Adipose tissue (tissue), 3 donors: ENCODE results near the gene PTPRT. TPM values are rescaled to one million over a fixed set of nuclear protein-coding genes. Genes with fewer than 3 reads are reported as not detected.

Experiments used
- H3K27ac ChIP-seq: one replicate; pipeline ENCODE4 v1.5.1; 2013; ENCODE audit warnings: low read depth, low read length
- WGBS, 3 donors: extraction: QIAGEN DNeasy Blood & Tissue Kit; methylation state at CpG; one replicate each; pipeline ENCODE4 v1.1.7; 2013; 5-methylcytosine and 5-hydroxymethylcytosine counted together
- polyA plus RNA-seq, 3 donors: library from polyadenylated mRNA; stranded (reverse); fragments of 200-250 nt; gene quantifications; one replicate each; pipeline ENCODE4 v1.2.3, GENCODE V29; 2013
- donor health status: healthy with polysubstance abuse.
- donor health status: Bipolar disorder and iron deficiency.
- donor health status: healthy.

Gene PTPRT
- polyA plus RNA-seq, 3 donors, result 0.04 to 0.30 (median 0.11) TPM

DNA sequence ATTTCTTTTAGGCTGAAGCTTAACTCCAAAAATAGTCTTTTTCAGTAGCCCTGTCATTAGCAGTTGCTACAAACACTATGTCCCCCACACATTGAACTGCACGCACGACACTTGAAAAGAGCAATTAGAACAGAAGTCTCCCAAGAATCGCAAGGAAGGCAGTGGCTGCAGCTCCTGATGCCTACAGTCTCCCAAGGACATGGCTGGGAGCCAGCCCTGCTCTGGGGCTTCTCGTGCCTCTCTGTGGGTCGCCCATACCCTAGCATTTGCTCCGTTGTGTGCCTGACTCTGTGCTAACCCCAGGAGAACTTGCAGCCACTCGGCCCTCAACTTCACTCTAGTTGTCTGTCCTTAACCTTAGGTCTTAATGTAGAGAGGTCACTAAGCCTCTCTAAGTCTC lies 454.2 kb downstream of the PTPRT start:
- WGBS, 3 donors, result 64 to 77% (median 75%) methylated on average over 7 of the region's 7 CpGs
- no peak overlapping the region for H3K27ac ChIP-seq

- WGBS, 3 donors, result 59 to 66% (median 60%) methylated on average over 5 of the region's 5 CpGs
- H3K27ac ChIP-seq, result no peak overlapping the region
These were observed 454.9 kb downstream of the PTPRT start for GRCh38 chr20:42734660-42735368.

- WGBS, 3 donors, result 40 to 62% (median 55%) methylated on average over 2 of the region's 2 CpGs
These were observed 467.8 kb downstream of the PTPRT start for GRCh38 chr20:42721923-42722322.

DNA sequence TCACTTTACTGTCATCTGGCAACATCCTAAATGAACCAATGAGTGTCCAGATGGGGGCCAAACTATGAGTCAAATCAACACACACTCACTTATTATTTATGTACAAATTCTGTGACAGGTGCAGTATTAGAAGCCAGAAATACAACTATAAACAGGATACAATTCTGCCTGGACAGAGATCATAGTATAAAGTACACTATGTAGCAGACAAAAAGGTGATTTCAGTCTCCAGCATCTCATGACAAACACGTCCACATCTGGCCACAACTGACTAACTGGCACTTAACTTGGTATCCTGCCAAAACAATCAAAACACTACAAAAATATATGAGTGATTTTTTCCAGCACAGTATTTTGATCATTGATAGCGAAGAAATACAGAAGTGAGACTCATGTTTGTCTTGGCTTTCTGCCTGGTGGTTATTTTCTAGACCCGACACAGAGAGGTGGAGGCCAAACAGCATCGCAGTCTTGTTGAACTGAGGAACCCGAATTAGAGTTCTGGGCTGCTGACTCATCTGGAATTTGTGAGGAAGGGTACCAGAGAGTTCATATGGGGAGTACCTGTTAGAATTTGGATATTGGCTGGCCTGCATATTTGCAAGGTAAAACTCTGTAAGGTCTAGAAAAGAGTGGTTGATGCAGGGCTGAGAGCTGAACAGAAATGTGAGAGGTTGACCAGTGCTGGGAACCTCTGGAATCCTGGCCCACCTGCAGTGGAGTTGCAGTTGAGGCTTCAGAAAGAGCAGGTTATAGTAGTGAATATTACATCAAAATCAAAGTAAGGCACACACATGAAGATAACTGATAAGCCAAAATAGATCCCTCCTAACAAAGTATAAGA lies 475.2 kb downstream of the PTPRT start:
- no peak overlapping the region for H3K27ac ChIP-seq

More at GRCh38 chr20:42721923-42722322, 467.8 kb downstream of the PTPRT start:
- H3K27ac ChIP-seq, result no peak overlapping the region

DNA sequence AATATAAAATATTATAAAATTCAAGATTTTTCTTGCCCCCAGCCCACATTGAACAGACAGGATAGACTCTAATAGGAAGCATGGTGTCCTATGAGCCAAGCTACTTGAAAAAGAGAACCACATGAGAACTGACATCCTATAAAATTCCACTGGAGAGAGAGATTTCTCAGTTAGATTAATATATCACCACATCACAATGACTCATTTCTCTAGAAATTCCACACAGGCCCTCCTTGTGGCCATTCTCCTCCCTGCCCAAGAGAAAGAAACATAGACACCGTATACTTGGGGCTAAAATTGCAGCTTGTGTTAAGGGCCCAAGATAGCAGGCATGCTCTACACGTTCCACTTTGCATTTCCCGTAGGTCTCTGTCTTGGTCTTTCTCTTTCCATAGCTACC lies 481.4 kb downstream of the PTPRT start:
- 80 to 90% (median 87%) methylated on average over 3 of the region's 3 CpGs for WGBS, 3 donors
- no peak overlapping the region for H3K27ac ChIP-seq

More for the DNA sequence above, 475.2 kb downstream of the PTPRT start:
- 21 to 64% (median 50%) methylated on average over 5 of the region's 5 CpGs for WGBS, 3 donors

GRCh38 chr20:42706759-42707158 lies 482.9 kb downstream of the PTPRT start:
- 45 to 62% (median 59%) methylated on average over 1 of the region's 1 CpG for WGBS, 3 donors
- H3K27ac ChIP-seq, result no peak overlapping the region

DNA sequence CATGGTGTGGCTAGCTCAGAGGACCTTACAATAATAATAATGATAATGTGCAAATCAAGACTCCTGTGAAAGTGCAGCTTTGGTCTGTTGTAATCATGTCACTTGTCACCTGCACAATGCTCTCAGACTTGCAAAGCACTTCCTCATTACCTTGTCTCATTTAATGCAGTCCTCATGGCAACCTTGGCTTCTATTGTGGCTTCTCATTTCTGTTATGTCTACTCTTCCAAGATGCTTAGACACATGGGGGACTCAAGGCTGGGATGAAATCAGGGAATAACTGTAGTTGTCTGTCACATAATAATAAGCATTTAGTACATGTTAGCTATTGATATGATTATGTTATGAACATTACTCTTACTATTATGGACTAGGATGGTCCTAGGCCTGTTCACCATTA lies 484.2 kb downstream of the PTPRT start:
- H3K27ac ChIP-seq, result no peak overlapping the region

GRCh38 chr20:42703744-42704143 lies 486.0 kb downstream of the PTPRT start:
- WGBS, 3 donors, result 80 to 88% (median 81%) methylated on average over 6 of the region's 6 CpGs
- H3K27ac ChIP-seq, result no peak overlapping the region

GRCh38 chr20:42701948-42702347 lies 487.8 kb downstream of the PTPRT start:
- H3K27ac ChIP-seq, result no peak overlapping the region
- WGBS, 3 donors, result 65 to 85% (median 77%) methylated on average over 4 of the region's 4 CpGs

DNA sequence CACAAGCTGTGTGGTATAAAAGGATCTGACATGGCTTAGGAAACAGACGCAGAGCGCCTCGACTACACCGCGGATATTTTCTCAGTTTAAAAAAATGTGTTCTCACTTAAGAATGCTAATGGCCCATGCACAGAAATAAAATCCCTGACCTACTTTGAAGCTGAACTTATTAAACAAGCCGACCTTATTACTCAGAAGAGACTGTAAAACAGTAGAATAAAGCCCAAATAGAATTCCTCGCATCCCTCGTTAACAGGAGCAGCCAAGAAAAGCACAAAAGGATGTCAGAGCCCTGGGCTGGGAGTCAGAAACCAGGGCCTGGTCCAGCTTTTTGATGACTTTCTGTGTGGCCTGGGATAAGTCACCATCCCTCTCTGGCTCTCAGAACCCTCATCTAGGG lies 489.3 kb downstream of the PTPRT start:
- WGBS, 3 donors, result 58 to 82% (median 77%) methylated on average over 8 of the region's 8 CpGs
- no peak overlapping the region for H3K27ac ChIP-seq

GRCh38 chr20:42697962-42698361 lies 491.7 kb downstream of the PTPRT start:
- WGBS, 3 donors, result 51 to 80% (median 63%) methylated on average over 3 of the region's 3 CpGs

GRCh38 chr20:42690842-42691437 lies 498.8 kb downstream of the PTPRT start:
- 80 to 90% (median 86%) methylated on average over 7 of the region's 7 CpGs for WGBS, 3 donors
- H3K27ac ChIP-seq, result no peak overlapping the region

More at GRCh38 chr20:42697962-42698361, 491.7 kb downstream of the PTPRT start:
- H3K27ac ChIP-seq, result no peak overlapping the region

DNA sequence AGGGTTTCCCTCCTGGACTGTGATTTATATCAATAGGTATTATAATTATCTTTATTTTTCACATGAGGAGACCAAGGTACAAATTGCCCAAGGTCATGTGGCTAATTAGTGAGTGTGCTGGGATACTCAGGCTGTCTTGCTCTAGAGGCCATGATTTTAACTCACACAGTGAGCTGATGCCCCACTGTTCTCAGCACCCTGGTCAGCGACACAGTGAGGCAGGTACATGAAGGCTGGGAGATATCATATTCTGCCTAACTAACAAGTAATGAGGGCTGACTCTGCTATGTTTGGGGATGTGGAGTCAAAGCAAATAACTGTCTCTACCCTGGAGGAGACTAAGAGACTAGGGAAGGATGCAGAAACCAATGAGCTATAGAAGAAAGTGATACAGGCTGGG lies 501.1 kb downstream of the PTPRT start:
- WGBS, 3 donors, result 23 to 58% (median 54%) methylated on average over 1 of the region's 1 CpG
- H3K27ac ChIP-seq, result no peak overlapping the region

- no peak overlapping the region for H3K27ac ChIP-seq
- WGBS, 3 donors, result 38 to 94% (median 85%) methylated on average over 2 of the region's 2 CpGs
These were observed 503.6 kb downstream of the PTPRT start for GRCh38 chr20:42686057-42686456.

- 27 to 42% (median 32%) methylated on average over 3 of the region's 3 CpGs for WGBS, 3 donors
- H3K27ac ChIP-seq, result no peak overlapping the region
These were observed 510.8 kb downstream of the PTPRT start for GRCh38 chr20:42678895-42679294.

DNA sequence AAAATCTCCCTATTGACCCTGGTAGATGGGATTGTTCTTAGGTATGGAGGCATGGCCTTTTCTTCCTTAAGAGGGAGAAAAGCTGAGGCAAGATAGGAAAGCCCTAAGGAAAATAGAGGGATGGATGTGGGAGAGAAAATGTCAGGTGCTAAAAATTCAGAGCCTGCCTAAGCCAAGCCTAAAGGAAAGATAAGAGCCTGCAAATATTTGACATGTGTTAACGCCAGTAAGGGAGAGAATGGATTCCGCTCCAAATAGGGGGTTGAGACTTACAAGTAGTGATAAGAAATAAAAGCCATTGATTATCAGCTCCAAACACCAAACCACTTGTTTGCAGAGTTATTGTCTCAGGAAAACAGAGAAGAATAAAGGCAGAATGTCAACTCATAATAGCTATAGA lies 533.6 kb downstream of the PTPRT start:
- H3K27ac ChIP-seq, result no peak overlapping the region
- WGBS, 3 donors, result 19 to 82% (median 61%) methylated on average over 2 of the region's 2 CpGs

DNA sequence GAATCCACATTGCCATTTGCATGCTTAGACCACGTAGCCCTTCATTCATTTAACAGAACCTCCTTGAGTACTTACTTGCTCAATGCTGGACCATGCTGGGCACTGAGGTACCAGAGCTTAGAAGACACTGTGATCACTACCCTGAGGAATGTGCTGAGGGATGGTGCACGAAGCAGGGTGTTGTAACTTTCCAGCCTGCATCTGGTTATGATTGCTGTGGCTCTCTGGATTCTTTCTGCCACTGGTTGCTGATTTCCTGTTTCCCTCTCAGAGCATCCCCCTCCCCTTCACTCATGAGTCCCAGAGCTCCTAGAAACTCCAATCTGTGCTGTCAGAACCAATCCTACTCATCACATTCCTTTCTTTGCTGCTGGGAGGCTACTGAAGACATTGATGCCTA lies 537.4 kb downstream of the PTPRT start:
- H3K27ac ChIP-seq, result no peak overlapping the region
- 45 to 80% (median 47%) methylated on average over 2 of the region's 2 CpGs for WGBS, 3 donors

- H3K27ac ChIP-seq, result no peak overlapping the region
These were observed 539.4 kb downstream of the PTPRT start for GRCh38 chr20:42650191-42650746.

DNA sequence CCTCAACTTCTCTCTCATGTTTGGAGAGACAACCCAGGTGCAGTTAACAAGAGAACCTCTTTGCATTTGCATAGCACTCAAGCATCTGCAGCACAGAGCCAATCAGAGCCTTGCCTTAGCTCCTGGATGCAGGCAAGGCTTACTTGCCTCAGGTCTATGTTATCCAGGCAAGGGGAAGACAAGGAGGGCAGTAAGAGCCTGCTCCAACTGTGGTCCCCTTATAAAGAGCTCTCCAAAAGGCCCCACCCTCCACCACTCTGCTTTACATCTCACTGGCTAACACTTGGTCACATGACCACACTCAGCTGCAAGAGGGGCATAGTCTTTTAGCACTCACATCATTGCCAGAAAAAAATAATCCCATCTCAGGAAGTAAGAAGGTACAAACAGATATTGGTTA lies 540.0 kb downstream of the PTPRT start:
- no peak overlapping the region for H3K27ac ChIP-seq
